Neural cell (in vitro differentiated cells): ENCODE results near the gene SPECC1L. TPM values are rescaled to one million over a fixed set of nuclear protein-coding genes. Genes with fewer than 3 reads are reported as not detected.

Experiments used
- H2AFZ ChIP-seq: fragments of 200-600, 300-800 bp; sonication (generic), shearing (Covaris generic); 2 replicates; pipeline ENCODE4 v1.6.0; 2014; ENCODE audit warnings: low read depth, mild to moderate bottlenecking, antibody characterized with exemption, low read length, moderate library complexity
- H3F3A ChIP-seq: fragments of 200-600 bp; shearing (Covaris generic); 2 replicates; pipeline ENCODE4 v1.6.1; 2016; ENCODE audit warnings: mild to moderate bottlenecking, moderate library complexity, mixed read lengths, antibody characterized with exemption, low read length; ENCODE audit not compliant: insufficient read depth, poor library complexity, severe bottlenecking
- H3K27ac ChIP-seq: fragments of 200-600, 300-800 bp; sonication (generic), shearing (Covaris generic); 2 replicates; pipeline ENCODE4 v1.5.1; 2014; ENCODE audit warnings: mild to moderate bottlenecking, low read length, moderate library complexity
- H3K27me3 ChIP-seq: fragments of 300-800, 200-600 bp; sonication (generic), shearing (Covaris generic); 2 replicates; pipeline ENCODE4 v1.6.0; 2014; ENCODE audit warnings: mild to moderate bottlenecking, low read depth, low read length, moderate library complexity; ENCODE audit not compliant: insufficient read depth
- H3K36me3 ChIP-seq: fragments of 300-800, 200-600 bp; sonication (generic), shearing (Covaris generic); 2 replicates; pipeline ENCODE4 v1.5.1; 2014; ENCODE audit warnings: mild to moderate bottlenecking, antibody characterized with exemption, low read length, moderate library complexity; ENCODE audit not compliant: insufficient read depth
- H3K4me2 ChIP-seq: fragments of 300-800, 200-600 bp; sonication (generic), shearing (Covaris generic); 2 replicates; pipeline ENCODE4 v1.6.0; 2014; ENCODE audit warnings: mild to moderate bottlenecking, low read length
- H3K4me3 ChIP-seq: fragments of 300-800, 200-600 bp; sonication (generic), shearing (Covaris generic); 2 replicates; pipeline ENCODE4 v1.5.1; 2014; ENCODE audit warnings: mild to moderate bottlenecking, low read length, moderate library complexity
- H3K79me2 ChIP-seq: fragments of 200-600 bp; shearing (Covaris generic); replicated peaks from 2 replicates; pipeline ENCODE4 v1.6.0; 2014; ENCODE audit warnings: mild to moderate bottlenecking, low read length, moderate library complexity; ENCODE audit not compliant: insufficient read depth
- H3K9ac ChIP-seq: fragments of 300-800, 200-600 bp; sonication (generic), shearing (Covaris generic); 2 replicates; pipeline ENCODE4 v1.6.1; 2016; ENCODE audit warnings: mild to moderate bottlenecking, low read length, mixed read lengths
- H3K9me2 ChIP-seq: fragments of 200-600 bp; shearing (Covaris generic); 2 replicates; pipeline ENCODE4 v1.6.1; 2016; ENCODE audit warnings: mild to moderate bottlenecking, low read length, mixed read lengths; ENCODE audit not compliant: insufficient read depth
- H3K9me3 ChIP-seq: fragments of 200-600, 300-800 bp; sonication (generic), shearing (Covaris generic); 2 replicates; pipeline ENCODE4 v1.6.1; 2016; ENCODE audit warnings: mild to moderate bottlenecking, mixed run types, low read length, moderate library complexity, mixed read lengths
- H4K20me1 ChIP-seq: fragments of 200-600 bp; shearing (Covaris generic); 2 replicates; pipeline ENCODE4 v1.6.1; 2016; ENCODE audit warnings: mild to moderate bottlenecking, mixed run types; ENCODE audit not compliant: insufficient read depth
- CTCF ChIP-seq: fragments of 450-650 bp; IDR thresholded peaks from 2 replicates; pipeline ENCODE4 v1.5.1; 2014; ENCODE audit warnings: antibody characterized with exemption, mild to moderate bottlenecking, moderate library complexity; ENCODE audit not compliant: poor library complexity, severe bottlenecking
- EP300 ChIP-seq: fragments of 450-650 bp; conservative IDR thresholded peaks from 2 replicates; pipeline ENCODE4 v1.6.1; 2014; ENCODE audit warnings: antibody characterized with exemption, mild to moderate bottlenecking, moderate library complexity; ENCODE audit not compliant: poor library complexity, severe bottlenecking
- EZH2 ChIP-seq: fragments of 200-600, 300-800 bp; shearing (Covaris generic), sonication (generic); IDR thresholded peaks from 2 replicates; pipeline ENCODE4 v1.6.1; 2014; ENCODE audit warnings: antibody characterized with exemption, low read length, borderline replicate concordance, mild to moderate bottlenecking; ENCODE audit not compliant: insufficient read depth, poor library complexity, severe bottlenecking
- MXI1 ChIP-seq: fragments of 450-650 bp; conservative IDR thresholded peaks from 2 replicates; pipeline ENCODE4 v1.6.1; 2014; ENCODE audit warnings: antibody characterized with exemption, mild to moderate bottlenecking; ENCODE audit not compliant: poor library complexity, severe bottlenecking
- POLR2AphosphoS5 ChIP-seq: IDR thresholded peaks from 2 replicates; pipeline ENCODE4 v1.6.1; 2012
- RAD21 ChIP-seq: fragments of 450-650 bp; conservative IDR thresholded peaks from 2 replicates; pipeline ENCODE4 v1.6.1; 2014; ENCODE audit warnings: antibody characterized with exemption, mild to moderate bottlenecking, moderate library complexity
- SMC3 ChIP-seq: fragments of 450-650 bp; conservative IDR thresholded peaks from 2 replicates; pipeline ENCODE4 v1.6.1; 2014; ENCODE audit warnings: antibody characterized with exemption, mild to moderate bottlenecking, moderate library complexity; ENCODE audit not compliant: poor library complexity
- TAF1 ChIP-seq: IDR thresholded peaks from 2 replicates; pipeline ENCODE4 v1.6.1; 2012; ENCODE audit warnings: low read depth
- polyA plus RNA-seq: library from polyadenylated mRNA; depleted of rRNA; stranded (reverse); fragments of >200 nt; gene quantifications from 2 replicates; pipeline ENCODE4 v1.2.3, GENCODE V29; 2014
- TF ChIP-seq, protein P1 (sequence below): IDR thresholded peaks from 2 replicates; pipeline ENCODE4 v1.6.1; 2012; ENCODE audit warnings: borderline replicate concordance

SPECC1L gene
- polyA plus RNA-seq, 1 donor from 2014 or later, result 27.1 TPM

DNA sequence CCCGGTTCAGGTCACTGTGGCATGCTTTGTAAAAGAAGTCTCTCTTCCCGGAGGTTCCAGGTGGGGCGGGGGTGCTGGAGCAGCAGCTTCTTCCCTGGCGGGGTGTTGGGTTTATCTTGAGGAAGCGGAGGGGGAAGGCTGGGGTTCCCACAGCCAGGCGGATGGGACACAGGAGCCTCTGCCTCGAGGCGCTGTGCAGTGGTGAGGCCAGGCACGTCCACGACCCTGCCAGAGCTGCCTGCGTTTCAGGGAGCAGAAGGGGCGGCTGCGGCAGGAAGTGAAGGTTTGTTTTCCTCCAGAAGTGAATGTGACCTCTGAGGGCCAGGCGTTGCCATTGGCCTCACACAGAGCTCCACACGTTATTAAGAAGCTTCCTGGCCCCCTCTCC is 136.6 kb downstream of the SPECC1L start:
- no peaks in the 10 kb centered on the region for H3K27me3 ChIP-seq
- H3K9me3 ChIP-seq, result no peaks in the 10 kb centered on the region
- no peak overlapping the region for H2AFZ ChIP-seq
- H3K27ac ChIP-seq, result no peak overlapping the region
- H3F3A ChIP-seq, result no peaks in the 10 kb centered on the region
- H3K9me2 ChIP-seq, result no peaks in the 10 kb centered on the region
- H3K36me3 ChIP-seq, result no peaks in the 10 kb centered on the region
- no peaks in the 10 kb centered on the region for H4K20me1 ChIP-seq
- H3K79me2 ChIP-seq, result no peaks in the 10 kb centered on the region
- H3K4me2 ChIP-seq, result no peak overlapping the region
- no peak overlapping the region for H3K4me3 ChIP-seq
- TF ChIP-seq TAF1, result no peak
- TF ChIP-seq, protein P1, sequence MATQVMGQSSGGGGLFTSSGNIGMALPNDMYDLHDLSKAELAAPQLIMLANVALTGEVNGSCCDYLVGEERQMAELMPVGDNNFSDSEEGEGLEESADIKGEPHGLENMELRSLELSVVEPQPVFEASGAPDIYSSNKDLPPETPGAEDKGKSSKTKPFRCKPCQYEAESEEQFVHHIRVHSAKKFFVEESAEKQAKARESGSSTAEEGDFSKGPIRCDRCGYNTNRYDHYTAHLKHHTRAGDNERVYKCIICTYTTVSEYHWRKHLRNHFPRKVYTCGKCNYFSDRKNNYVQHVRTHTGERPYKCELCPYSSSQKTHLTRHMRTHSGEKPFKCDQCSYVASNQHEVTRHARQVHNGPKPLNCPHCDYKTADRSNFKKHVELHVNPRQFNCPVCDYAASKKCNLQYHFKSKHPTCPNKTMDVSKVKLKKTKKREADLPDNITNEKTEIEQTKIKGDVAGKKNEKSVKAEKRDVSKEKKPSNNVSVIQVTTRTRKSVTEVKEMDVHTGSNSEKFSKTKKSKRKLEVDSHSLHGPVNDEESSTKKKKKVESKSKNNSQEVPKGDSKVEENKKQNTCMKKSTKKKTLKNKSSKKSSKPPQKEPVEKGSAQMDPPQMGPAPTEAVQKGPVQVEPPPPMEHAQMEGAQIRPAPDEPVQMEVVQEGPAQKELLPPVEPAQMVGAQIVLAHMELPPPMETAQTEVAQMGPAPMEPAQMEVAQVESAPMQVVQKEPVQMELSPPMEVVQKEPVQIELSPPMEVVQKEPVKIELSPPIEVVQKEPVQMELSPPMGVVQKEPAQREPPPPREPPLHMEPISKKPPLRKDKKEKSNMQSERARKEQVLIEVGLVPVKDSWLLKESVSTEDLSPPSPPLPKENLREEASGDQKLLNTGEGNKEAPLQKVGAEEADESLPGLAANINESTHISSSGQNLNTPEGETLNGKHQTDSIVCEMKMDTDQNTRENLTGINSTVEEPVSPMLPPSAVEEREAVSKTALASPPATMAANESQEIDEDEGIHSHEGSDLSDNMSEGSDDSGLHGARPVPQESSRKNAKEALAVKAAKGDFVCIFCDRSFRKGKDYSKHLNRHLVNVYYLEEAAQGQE, result no peak
- no peak for TF ChIP-seq RAD21
- no peak overlapping the region for H3K9ac ChIP-seq

DNA sequence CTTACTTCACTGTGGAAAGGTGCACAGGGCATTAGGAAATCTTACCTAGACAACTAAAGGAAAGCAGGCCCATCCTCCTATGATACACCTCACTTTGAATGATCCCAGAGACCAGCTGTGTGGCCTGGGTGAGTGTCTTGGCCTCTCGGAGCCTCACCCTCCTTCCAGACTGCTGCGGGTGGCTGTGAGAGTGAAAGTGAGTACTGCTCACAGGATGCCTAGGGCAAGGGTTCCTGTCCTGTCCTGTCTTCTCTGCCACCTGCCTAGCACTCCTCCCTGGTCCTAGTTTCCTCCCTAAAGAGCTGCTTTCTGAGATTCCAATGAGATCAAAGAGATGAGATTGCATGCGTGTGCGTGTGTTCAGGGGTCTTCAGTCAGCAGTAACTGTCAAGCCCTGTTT is 137.3 kb downstream of the SPECC1L start:
- no peaks in the 10 kb centered on the region for H3K9me3 ChIP-seq
- TF ChIP-seq SMC3, result no peak
- no peak for TF ChIP-seq RAD21
- no peak for TF ChIP-seq EZH2
- no peak for TF ChIP-seq EP300
- TF ChIP-seq, protein P1, result no peak
- TF ChIP-seq CTCF, result no peak
- no peak for TF ChIP-seq TAF1
- TF ChIP-seq MXI1, result no peak
- no peak for TF ChIP-seq POLR2AphosphoS5
- no peak overlapping the region for H2AFZ ChIP-seq
- no peak overlapping the region for H3K4me2 ChIP-seq
- no peak overlapping the region for H3K4me3 ChIP-seq
- no peaks in the 10 kb centered on the region for H3K27me3 ChIP-seq
- no peaks in the 10 kb centered on the region for H3K9me2 ChIP-seq
- H3K27ac ChIP-seq, result no peak overlapping the region
- no peaks in the 10 kb centered on the region for H3K36me3 ChIP-seq
- H4K20me1 ChIP-seq, result no peaks in the 10 kb centered on the region
- H3K9ac ChIP-seq, result no peak overlapping the region
- H3K79me2 ChIP-seq, result no peaks in the 10 kb centered on the region
- H3F3A ChIP-seq, result no peaks in the 10 kb centered on the region
